ENCODE data around the gene TRIP10. TPM values are rescaled to one million over a fixed set of nuclear protein-coding genes. Genes with fewer than 3 reads are reported as not detected.
"Not testable (repeated sequence)": the region's sequence is repeated elsewhere in the genome, so short reads cannot be mapped to it uniquely, and the experiment has no call there.

The TRIP10 gene
- total and polyA plus RNA-seq, 2 experiments from 2014 or later, result 54.1 to 67.8 TPM

DNA sequence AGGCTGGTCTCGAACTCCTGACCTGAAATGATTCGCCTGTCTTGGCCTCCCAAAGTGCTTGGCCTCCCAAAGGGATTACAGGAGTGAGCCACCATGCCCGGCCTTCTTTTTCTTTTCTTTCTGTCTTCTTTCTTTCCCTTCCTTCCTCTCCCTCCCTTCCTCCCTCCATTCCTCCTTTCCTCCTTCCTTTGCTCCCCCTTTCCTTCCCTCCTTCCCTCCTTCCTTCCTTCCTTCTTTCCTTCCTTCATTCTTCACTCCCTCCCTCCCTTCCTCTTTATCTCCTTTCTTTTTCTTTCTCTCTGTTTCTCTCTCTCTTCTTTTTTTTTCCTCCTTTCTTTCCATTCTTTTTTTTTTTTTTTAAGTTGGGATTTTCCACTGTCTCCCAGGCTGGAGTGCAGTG, 31.1 kb upstream of the TRIP10 start:
- H3K4me3 ChIP-seq, result no peak overlapping the region
- H3K27ac ChIP-seq, result no peak overlapping the region
- H3K4me1 ChIP-seq (ENCODE audit: low read depth), result no peaks in the 10 kb centered on the region
- TF ChIP-seq, protein P1, sequence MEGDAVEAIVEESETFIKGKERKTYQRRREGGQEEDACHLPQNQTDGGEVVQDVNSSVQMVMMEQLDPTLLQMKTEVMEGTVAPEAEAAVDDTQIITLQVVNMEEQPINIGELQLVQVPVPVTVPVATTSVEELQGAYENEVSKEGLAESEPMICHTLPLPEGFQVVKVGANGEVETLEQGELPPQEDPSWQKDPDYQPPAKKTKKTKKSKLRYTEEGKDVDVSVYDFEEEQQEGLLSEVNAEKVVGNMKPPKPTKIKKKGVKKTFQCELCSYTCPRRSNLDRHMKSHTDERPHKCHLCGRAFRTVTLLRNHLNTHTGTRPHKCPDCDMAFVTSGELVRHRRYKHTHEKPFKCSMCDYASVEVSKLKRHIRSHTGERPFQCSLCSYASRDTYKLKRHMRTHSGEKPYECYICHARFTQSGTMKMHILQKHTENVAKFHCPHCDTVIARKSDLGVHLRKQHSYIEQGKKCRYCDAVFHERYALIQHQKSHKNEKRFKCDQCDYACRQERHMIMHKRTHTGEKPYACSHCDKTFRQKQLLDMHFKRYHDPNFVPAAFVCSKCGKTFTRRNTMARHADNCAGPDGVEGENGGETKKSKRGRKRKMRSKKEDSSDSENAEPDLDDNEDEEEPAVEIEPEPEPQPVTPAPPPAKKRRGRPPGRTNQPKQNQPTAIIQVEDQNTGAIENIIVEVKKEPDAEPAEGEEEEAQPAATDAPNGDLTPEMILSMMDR (IDR thresholded peaks at IDR 0.05; ENCODE audit: low read depth, low read length), result no peak
- no peak for DNase-seq (ENCODE audit: low read depth in 1 of 2, low spot score in 1 of 2)
- H3K9me3 ChIP-seq (ENCODE audit: low read depth), result no peaks in the 10 kb centered on the region
- H3K27me3 ChIP-seq, result peaks cover 11% of the 10 kb centered on the region
- no peaks in the 10 kb centered on the region for H3K36me3 ChIP-seq

DNA sequence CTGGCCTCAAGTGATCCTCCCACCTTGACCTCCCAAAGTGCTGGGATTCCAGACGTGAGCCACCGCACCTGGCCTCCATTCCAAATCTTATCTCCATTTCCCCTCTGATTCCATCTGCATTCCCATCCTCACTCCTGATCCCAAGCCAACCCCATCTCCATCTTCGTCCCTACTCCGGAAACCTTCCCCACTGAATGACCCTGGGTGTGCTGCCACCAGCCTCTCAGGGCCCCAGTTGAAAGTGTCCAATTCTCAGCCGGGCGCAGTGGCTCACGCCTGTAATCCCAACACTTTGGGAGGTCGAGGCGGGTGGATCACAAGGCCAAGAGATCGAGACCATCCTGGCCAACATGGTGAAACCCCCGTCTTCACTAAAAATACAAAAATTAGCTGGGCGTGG, 30.6 kb upstream of the TRIP10 start:
- H3K27ac ChIP-seq; H3K4me1 ChIP-seq (ENCODE audit: low read depth); H3K36me3 ChIP-seq; H3K4me3 ChIP-seq; H3K9me3 ChIP-seq (ENCODE audit: low read depth); DNase-seq (ENCODE audit: low read depth in 1 of 2, low spot score in 1 of 2): not testable (repeated sequence)
- H3K27me3 ChIP-seq, result peaks cover 11% of the 10 kb centered on the region

DNA sequence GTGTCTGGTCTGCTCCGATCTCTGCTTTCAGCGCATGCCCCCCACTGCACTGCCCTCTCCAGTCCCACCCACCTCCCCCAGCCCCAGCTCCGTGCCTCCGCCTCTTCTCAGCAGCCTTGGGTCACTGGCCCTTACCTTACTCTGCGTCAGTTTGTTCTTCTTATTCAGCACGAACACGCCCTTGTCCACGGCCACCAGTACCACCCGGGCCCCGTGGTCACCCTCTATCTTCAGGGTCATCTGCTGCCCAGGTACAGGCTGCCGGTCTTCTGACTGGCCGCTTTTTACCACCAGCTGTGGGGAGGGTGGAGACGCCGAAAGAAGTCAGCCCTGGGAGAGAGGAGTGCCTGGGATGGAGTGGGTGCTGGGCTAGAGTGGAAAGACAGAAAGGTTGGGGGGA, 29.9 kb upstream of the TRIP10 start:
- Histone ChIP-seq H3K4me3 (no peak overlapping the region), H3K36me3 (no peaks in the 10 kb centered on the region), H3K4me1 (ENCODE audit: low read depth) (no peaks in the 10 kb centered on the region), H3K27ac (no peak overlapping the region), H3K27me3 (peaks cover 11% of the 10 kb centered on the region), H3K9me3 (ENCODE audit: low read depth) (no peaks in the 10 kb centered on the region)
- TF ChIP-seq, protein P1 (IDR thresholded peaks at IDR 0.05; ENCODE audit: low read depth, low read length), result no peak
- no peak for DNase-seq (ENCODE audit: low read depth in 1 of 2, low spot score in 1 of 2)

DNA sequence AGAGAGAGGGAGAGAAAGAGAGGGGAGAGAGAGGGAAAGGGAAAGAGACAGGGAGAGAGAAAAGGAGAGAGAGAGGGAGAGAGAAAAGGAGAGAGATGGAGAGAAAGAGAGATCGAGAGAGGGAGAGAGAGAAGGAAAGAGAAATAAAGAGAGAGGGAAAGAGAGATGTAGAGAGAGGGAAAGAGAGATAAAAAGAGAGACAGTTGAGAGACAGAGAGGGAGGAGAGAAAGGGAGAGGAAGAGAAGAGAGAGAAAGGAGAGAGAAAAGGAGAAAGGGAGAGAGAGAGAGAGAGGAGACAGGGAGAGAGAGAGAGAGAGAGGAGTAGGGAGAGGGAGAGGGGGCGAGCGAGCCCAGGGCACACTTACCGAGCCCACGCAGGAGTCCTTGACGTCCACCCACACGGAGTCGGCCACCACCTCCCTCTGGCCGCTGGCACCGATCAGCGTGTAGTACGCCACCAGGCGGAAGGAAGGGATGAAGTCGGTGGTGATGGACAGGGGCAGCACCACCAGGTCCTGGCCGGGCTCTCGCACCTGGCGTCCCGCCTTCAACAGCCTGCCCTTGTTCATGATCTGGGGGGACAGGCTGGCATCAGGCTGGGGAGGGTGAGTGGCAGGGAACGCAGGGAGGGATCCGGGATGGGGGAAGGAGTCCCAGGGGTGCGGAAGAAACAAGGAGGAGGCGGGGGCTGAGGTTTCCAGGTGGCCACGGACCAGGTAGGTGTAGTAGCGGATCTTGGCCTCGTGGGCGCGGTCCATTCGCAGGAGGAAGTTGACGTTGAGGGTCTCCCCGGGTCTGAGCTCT, 29.0 kb upstream of the TRIP10 start:
- no peak overlapping the region for H3K27ac ChIP-seq
- no peak for DNase-seq (ENCODE audit: low read depth in 1 of 2, low spot score in 1 of 2)
- no peaks in the 10 kb centered on the region for H3K36me3 ChIP-seq
- H3K4me1 ChIP-seq (ENCODE audit: low read depth), result no peaks in the 10 kb centered on the region
- H3K27me3 ChIP-seq, result peaks cover 11% of the 10 kb centered on the region
- TF ChIP-seq, protein P1 (IDR thresholded peaks at IDR 0.05; ENCODE audit: low read depth, low read length), result no peak
- no peak overlapping the region for H3K4me3 ChIP-seq
- no peaks in the 10 kb centered on the region for H3K9me3 ChIP-seq (ENCODE audit: low read depth)

DNA sequence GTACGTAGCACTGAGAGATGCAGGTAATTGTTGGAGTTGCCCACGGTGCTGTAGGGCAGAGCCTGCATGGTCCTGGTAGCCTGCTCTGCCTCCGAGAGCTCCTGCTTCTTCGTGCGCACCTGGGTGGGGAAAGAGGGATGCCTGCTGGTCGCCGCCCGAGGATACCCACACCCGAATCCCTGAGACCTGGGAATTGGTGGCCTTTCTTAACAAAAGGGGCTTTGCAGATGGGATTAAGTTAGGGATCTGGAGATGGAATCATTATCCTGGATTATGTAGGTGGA, 28.5 kb upstream of the TRIP10 start:
- TF ChIP-seq, protein P1 (IDR thresholded peaks at IDR 0.05; ENCODE audit: low read depth, low read length), result no peak
- no peak for DNase-seq (ENCODE audit: low read depth in 1 of 2, low spot score in 1 of 2)
- no peak overlapping the region for H3K27ac ChIP-seq
- no peaks in the 10 kb centered on the region for H3K36me3 ChIP-seq
- H3K27me3 ChIP-seq, result peaks cover 11% of the 10 kb centered on the region
- H3K4me3 ChIP-seq, result no peak overlapping the region
- H3K9me3 ChIP-seq (ENCODE audit: low read depth), result no peaks in the 10 kb centered on the region
- no peaks in the 10 kb centered on the region for H3K4me1 ChIP-seq (ENCODE audit: low read depth)

DNA sequence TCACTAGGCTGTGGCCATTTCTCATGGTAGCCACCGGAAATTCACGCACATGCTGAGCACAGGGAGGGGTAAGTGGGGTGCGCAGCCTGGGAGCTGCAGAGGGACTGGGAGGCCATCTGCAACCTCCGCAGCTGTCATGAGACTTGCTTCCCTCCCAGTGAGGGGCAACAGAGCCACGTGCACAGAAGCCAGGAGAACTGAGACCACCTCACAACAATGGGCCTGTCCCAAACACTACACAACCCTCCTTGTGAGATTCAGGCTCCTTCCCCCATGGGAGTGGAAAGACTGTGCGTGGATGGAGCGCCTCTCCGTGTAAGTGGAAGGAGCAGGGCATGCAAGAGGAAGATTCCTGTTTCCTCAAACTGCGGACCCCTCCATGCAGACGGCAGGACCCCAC, 27.9 kb upstream of the TRIP10 start:
- DNase-seq (ENCODE audit: low read depth in 1 of 2, low spot score in 1 of 2), result no peak
- Histone ChIP-seq H3K27ac (no peak overlapping the region), H3K27me3 (peaks cover 11% of the 10 kb centered on the region), H3K4me3 (no peak overlapping the region), H3K36me3 (no peaks in the 10 kb centered on the region), H3K4me1 (ENCODE audit: low read depth) (no peaks in the 10 kb centered on the region), H3K9me3 (ENCODE audit: low read depth) (no peaks in the 10 kb centered on the region)
- TF ChIP-seq, protein P1 (IDR thresholded peaks at IDR 0.05; ENCODE audit: low read depth, low read length), result no peak

All from cardiac muscle cell (in vitro differentiated cells and primary cell).